Measurements from ENCODE around the gene CNGB1. TPM values are rescaled to one million over a fixed set of nuclear protein-coding genes. Genes with fewer than 3 reads are reported as not detected.
"Not testable (repeated sequence)": the region's sequence is repeated elsewhere in the genome, so short reads cannot be mapped to it uniquely, and the experiment has no call there.

CNGB1 gene
- total RNA-seq, 3 donors from 2014 or later (not counting 1 experiment from before 2014, with no cell fraction given) = not detected

DNA sequence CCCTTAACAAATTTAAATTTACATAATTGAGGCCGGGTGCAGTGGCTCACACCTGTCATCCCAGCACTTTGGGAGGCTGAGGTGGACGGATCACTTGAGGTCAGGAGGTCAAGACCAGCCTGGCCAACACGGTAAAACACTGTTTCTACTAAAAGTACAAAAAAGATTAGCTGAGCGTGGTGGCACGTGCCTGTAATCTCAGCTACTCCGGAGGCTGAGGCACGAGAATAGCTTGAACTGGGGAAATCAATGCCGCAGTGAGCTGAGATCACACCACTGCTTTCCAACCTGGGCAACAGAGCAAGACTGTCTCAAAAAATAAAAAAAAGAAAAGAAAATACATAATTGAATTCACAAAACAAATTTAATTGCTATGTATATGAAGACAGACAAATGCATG, 112.3 kb downstream of the CNGB1 start:
- Histone ChIP-seq H3K4me1 (ENCODE audit: control insufficient read depth, insufficient read depth, low read length) (no peaks in the 10 kb centered on the region), H3K9me3 (ENCODE audit: control insufficient read depth, insufficient read depth, low read length) (no peaks in the 10 kb centered on the region), H3K27me3 (ENCODE audit: control insufficient read depth, insufficient read depth, low read length) (no peaks in the 10 kb centered on the region), H3K27ac (ENCODE audit: low read length) (no peak overlapping the region), H3K4me3 (ENCODE audit: low read length) (no peak overlapping the region), H3K36me3 (ENCODE audit: control insufficient read depth, insufficient read depth, low read length) (no peaks in the 10 kb centered on the region)
- Mint-ChIP-seq H3K4me1 (peaks cover 5% of the 10 kb centered on the region in 2 donors), H3K9me3 (no peaks in the 10 kb centered on the region), H3K4me3 (no peak overlapping the region), H3K36me3 (no peaks in the 10 kb centered on the region), H3K27ac (no peak overlapping the region), H3K27me3 (ENCODE audit: low read depth in 2 of 2) (peaks cover 0 to 4% of the 10 kb centered on the region in 2 donors)
- TF ChIP-seq, protein P1, sequence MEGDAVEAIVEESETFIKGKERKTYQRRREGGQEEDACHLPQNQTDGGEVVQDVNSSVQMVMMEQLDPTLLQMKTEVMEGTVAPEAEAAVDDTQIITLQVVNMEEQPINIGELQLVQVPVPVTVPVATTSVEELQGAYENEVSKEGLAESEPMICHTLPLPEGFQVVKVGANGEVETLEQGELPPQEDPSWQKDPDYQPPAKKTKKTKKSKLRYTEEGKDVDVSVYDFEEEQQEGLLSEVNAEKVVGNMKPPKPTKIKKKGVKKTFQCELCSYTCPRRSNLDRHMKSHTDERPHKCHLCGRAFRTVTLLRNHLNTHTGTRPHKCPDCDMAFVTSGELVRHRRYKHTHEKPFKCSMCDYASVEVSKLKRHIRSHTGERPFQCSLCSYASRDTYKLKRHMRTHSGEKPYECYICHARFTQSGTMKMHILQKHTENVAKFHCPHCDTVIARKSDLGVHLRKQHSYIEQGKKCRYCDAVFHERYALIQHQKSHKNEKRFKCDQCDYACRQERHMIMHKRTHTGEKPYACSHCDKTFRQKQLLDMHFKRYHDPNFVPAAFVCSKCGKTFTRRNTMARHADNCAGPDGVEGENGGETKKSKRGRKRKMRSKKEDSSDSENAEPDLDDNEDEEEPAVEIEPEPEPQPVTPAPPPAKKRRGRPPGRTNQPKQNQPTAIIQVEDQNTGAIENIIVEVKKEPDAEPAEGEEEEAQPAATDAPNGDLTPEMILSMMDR (IDR thresholded peaks at IDR 0.05) = no peak
- intact Hi-C loops (cut with micrococcal nuclease) = no loop called here
- WGBS (ENCODE audit: insufficient coverage) = 84% methylated on average over 8 of the region's 8 CpGs
- ATAC-seq (no peak), DNase-seq (no peak)

DNA sequence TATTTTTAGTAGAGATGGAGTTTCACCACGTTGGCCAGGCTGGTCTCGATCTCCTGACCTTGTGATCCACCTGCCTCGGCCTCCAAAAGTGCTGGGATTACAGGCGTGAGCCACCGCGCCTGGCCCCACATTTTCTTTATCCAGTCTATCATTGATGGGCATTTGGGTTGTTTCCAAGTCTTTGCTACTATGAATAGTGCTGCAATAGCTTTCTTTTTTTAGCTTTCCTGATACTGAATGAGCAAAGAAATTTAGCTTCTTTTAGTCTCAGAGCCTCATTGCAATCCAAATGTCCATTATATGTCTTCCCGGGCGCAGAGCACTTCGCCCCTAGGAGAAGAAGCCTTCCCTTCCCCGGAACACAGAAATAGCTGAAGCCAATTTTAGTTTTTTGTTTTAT, 112.9 kb downstream of the CNGB1 start:
- H3K4me1 ChIP-seq (ENCODE audit: control insufficient read depth, insufficient read depth, low read length); H3K27ac Mint-ChIP-seq; ATAC-seq; H3K27me3 Mint-ChIP-seq (ENCODE audit: low read depth in 2 of 2); H3K9me3 ChIP-seq (ENCODE audit: control insufficient read depth, insufficient read depth, low read length); intact Hi-C loops (cut with micrococcal nuclease); H3K27ac ChIP-seq (ENCODE audit: low read length); H3K4me3 Mint-ChIP-seq; DNase-seq; H3K9me3 Mint-ChIP-seq; H3K4me3 ChIP-seq (ENCODE audit: low read length); H3K36me3 Mint-ChIP-seq; H3K36me3 ChIP-seq (ENCODE audit: control insufficient read depth, insufficient read depth, low read length); H3K27me3 ChIP-seq (ENCODE audit: control insufficient read depth, insufficient read depth, low read length); H3K4me1 Mint-ChIP-seq: not testable (repeated sequence)
- WGBS (ENCODE audit: insufficient coverage) = 93% methylated on average over 8 of the region's 10 CpGs

DNA sequence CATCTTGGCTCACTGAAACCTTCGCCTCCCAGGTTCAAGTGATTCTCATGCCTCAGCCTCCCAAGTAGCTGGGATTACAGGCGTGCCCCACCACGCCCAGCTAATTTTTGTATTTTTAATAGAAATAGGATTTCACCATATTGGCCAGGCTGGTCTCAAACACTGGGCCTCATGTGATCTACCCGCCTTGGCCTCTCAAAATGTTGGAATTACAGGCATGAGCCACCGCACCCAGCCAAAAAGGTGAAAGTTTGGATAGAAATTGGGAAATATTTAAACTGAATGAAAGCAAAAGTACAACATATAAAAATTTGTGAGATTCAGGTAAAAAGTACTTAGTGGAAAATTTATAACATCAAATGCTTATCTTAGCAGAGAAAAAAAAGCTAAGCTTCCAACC, 115.7 kb downstream of the CNGB1 start:
- no peak for ATAC-seq
- Mint-ChIP-seq H3K27me3 (ENCODE audit: low read depth in 2 of 2) (no peaks in the 10 kb centered on the region), H3K9me3 (no peaks in the 10 kb centered on the region), H3K36me3 (no peaks in the 10 kb centered on the region), H3K4me1 (peaks cover 5% of the 10 kb centered on the region in 2 donors), H3K4me3 (no peak overlapping the region), H3K27ac (no peak overlapping the region)
- H3K9me3 ChIP-seq (ENCODE audit: control insufficient read depth, insufficient read depth, low read length) = no peaks in the 10 kb centered on the region
- intact Hi-C loops (cut with micrococcal nuclease) = no loop called here
- no peaks in the 10 kb centered on the region for H3K27me3 ChIP-seq (ENCODE audit: control insufficient read depth, insufficient read depth, low read length)
- no peak overlapping the region for H3K27ac ChIP-seq (ENCODE audit: low read length)
- WGBS (ENCODE audit: insufficient coverage) = 93% methylated on average over 5 of the region's 5 CpGs
- H3K4me1 ChIP-seq (ENCODE audit: control insufficient read depth, insufficient read depth, low read length) = no peaks in the 10 kb centered on the region
- no peak overlapping the region for H3K4me3 ChIP-seq (ENCODE audit: low read length)
- no peaks in the 10 kb centered on the region for H3K36me3 ChIP-seq (ENCODE audit: control insufficient read depth, insufficient read depth, low read length)
- no peak for DNase-seq
- TF ChIP-seq, protein P1 (IDR thresholded peaks at IDR 0.05) = no peak

DNA sequence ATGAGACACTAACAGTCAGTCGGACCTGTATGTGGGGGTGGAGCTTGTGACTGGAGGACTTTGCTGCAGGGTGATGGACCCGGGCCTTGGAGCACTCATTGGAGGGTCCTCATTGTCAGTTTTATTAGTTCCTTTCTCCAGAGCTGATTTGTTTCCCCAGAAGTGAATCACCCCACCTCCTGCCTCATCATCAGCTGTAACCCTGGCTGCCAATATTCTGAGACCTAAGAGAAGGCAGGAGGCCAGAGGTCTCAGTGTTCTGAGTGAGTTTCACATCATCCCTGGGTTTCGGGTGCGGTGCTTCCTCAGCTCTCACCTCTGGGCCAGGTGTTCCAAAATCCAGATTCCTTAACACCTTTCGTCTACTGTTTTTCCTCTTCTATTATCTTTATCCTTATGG, 118.7 kb downstream of the CNGB1 start:
- no peaks in the 10 kb centered on the region for H3K9me3 Mint-ChIP-seq

More for the DNA sequence above, 118.7 kb downstream of the CNGB1 start:
- DNase-seq (no peak), ATAC-seq (no peak)
- Histone ChIP-seq H3K4me1 (ENCODE audit: control insufficient read depth, insufficient read depth, low read length) (no peaks in the 10 kb centered on the region), H3K36me3 (ENCODE audit: control insufficient read depth, insufficient read depth, low read length) (no peaks in the 10 kb centered on the region), H3K27ac (ENCODE audit: low read length) (no peak overlapping the region), H3K27me3 (ENCODE audit: control insufficient read depth, insufficient read depth, low read length) (no peaks in the 10 kb centered on the region), H3K4me3 (ENCODE audit: low read length) (no peak overlapping the region), H3K9me3 (ENCODE audit: control insufficient read depth, insufficient read depth, low read length) (no peaks in the 10 kb centered on the region)
- TF ChIP-seq, protein P1 (IDR thresholded peaks at IDR 0.05) = no peak
- no peak overlapping the region for H3K4me3 Mint-ChIP-seq
- no peaks in the 10 kb centered on the region for H3K27me3 Mint-ChIP-seq (ENCODE audit: low read depth in 2 of 2)
- H3K4me1 Mint-ChIP-seq = no peaks in the 10 kb centered on the region
- intact Hi-C loops (cut with micrococcal nuclease) = no loop called here
- no peaks in the 10 kb centered on the region for H3K36me3 Mint-ChIP-seq
- no peak overlapping the region for H3K27ac Mint-ChIP-seq
- WGBS (ENCODE audit: insufficient coverage) = 85% methylated on average over 5 of the region's 5 CpGs

Measured in natural killer cell (primary cell).